Measurements from ENCODE around the gene UBFD1. TPM values are rescaled to one million over a fixed set of nuclear protein-coding genes. Genes with fewer than 3 reads are reported as not detected.
"Not testable (repeated sequence)": the region's sequence is repeated elsewhere in the genome, so short reads cannot be mapped to it uniquely, and the experiment has no call there.

The UBFD1 gene
- total RNA-seq, 1 experiment from 2014 or later = 103 TPM

- DNase-seq (ENCODE audit: low spot score) = no peak
Observed at GRCh38 chr16:23608194-23608593, 50.7 kb downstream of the UBFD1 start.

- DNase-seq (ENCODE audit: low spot score) = no peak
Observed at GRCh38 chr16:23609929-23610328, 52.4 kb downstream of the UBFD1 start.

- not testable (repeated sequence) for DNase-seq (ENCODE audit: low spot score)
Observed at GRCh38 chr16:23610905-23611304, 53.4 kb downstream of the UBFD1 start.

GRCh38 chr16:23611936-23612335 is 54.4 kb downstream of the UBFD1 start:
- DNase-seq (ENCODE audit: low spot score) = no peak

- DNase-seq (ENCODE audit: low spot score) = no peak
Observed at GRCh38 chr16:23615805-23616204, 58.3 kb downstream of the UBFD1 start.

Other genes with a start within 250 kb of the UBFD1 start
- 12.9 and 14.8 TPM in 2 replicates for gene COG7, start 104.5 kb upstream of the UBFD1 start, total RNA-seq (2014; rRNA removed; shearing (Covaris generic))
- 25.0 and 28.8 TPM in 2 replicates for gene GGA2, start 47.2 kb upstream of the UBFD1 start, total RNA-seq (2014; rRNA removed; shearing (Covaris generic))
- gene EARS2, start 377 bp upstream of the UBFD1 start, total RNA-seq (2014; rRNA removed; shearing (Covaris generic)) = 22.1 and 28.0 TPM in 2 replicates
- 226 and 245 TPM in 2 replicates for gene NDUFAB1, start 38.6 kb downstream of the UBFD1 start, total RNA-seq (2014; rRNA removed; shearing (Covaris generic))
- gene PALB2, start 83.6 kb downstream of the UBFD1 start, total RNA-seq (2014; rRNA removed; shearing (Covaris generic)) = 10.4 and 10.5 TPM in 2 replicates
- 74.7 and 75.2 TPM in 2 replicates for gene DCTN5, start 83.7 kb downstream of the UBFD1 start, total RNA-seq (2014; rRNA removed; shearing (Covaris generic))
- 53.2 and 65.5 TPM in 2 replicates for gene PLK1, start 121.2 kb downstream of the UBFD1 start, total RNA-seq (2014; rRNA removed; shearing (Covaris generic))
- gene ERN2, start 155.5 kb downstream of the UBFD1 start, total RNA-seq (2014; rRNA removed; shearing (Covaris generic)) = not detected in 2 replicates
- gene CHP2, start 197.3 kb downstream of the UBFD1 start, total RNA-seq (2014; rRNA removed; shearing (Covaris generic)) = not detected in 2 replicates